Subcutaneous abdominal adipose tissue (tissue), 5 donors: ENCODE measurements around the gene ZNF740.
"Not testable (repeated sequence)": the region's sequence is repeated elsewhere in the genome, so short reads cannot be mapped to it uniquely, and the experiment has no call there.

Experiments
- H3K27ac ChIP-seq: one replicate; pipeline ENCODE4 v1.7.0; 2013; ENCODE audit warnings: low read depth, mild to moderate bottlenecking, inconsistent platforms, low read length, moderate library complexity
- H3K27me3 ChIP-seq, 5 donors: one replicate each; pipeline ENCODE4 v1.7.0; 2013; ENCODE audit warnings: low read length in 5 of 5, inconsistent platforms in 1 of 5; ENCODE audit not compliant: control insufficient read depth in 5 of 5, insufficient read depth in 4 of 5
- H3K36me3 ChIP-seq, 5 donors: one replicate each; pipeline ENCODE4 v1.7.0; 2013; ENCODE audit warnings: low read length in 5 of 5; ENCODE audit not compliant: control insufficient read depth in 5 of 5, insufficient read depth in 5 of 5
- H3K4me1 ChIP-seq, 5 donors: one replicate each; pipeline ENCODE4 v1.7.0; 2013; ENCODE audit warnings: low read length in 5 of 5, mild to moderate bottlenecking in 3 of 5, moderate library complexity in 1 of 5; ENCODE audit not compliant: control insufficient read depth in 5 of 5, insufficient read depth in 5 of 5
- H3K4me3 ChIP-seq, 5 donors: one replicate each; pipeline ENCODE4 v1.7.0; 2013; ENCODE audit warnings: low read length in 5 of 5, low read depth in 1 of 5
- H3K9ac ChIP-seq, 5 donors: one replicate each; pipeline ENCODE4 v1.7.0; 2013; ENCODE audit warnings: low read length in 5 of 5, mild to moderate bottlenecking in 4 of 5, moderate library complexity in 3 of 5
- H3K9me3 ChIP-seq, 5 donors: one replicate each; pipeline ENCODE4 v1.7.0; 2013; ENCODE audit warnings: low read length in 5 of 5; ENCODE audit not compliant: control insufficient read depth in 5 of 5
- donor health status: healthy.
- donor health status: healthy.
- donor health status: healthy.
- donor health status: healthy.
- donor health status: healthy.

ZNF740 gene

GRCh38 chr12:53171725-53172329, 8.7 kb upstream of the ZNF740 start:
- Histone ChIP-seq H3K27me3 (no peaks in the 10 kb centered on the region), H3K4me1 (peaks cover 3 to 28% (median 5%) of the 10 kb centered on the region in 5 donors), H3K36me3 (peaks cover 11 to 47% (median 42%) of the 10 kb centered on the region in 5 donors), H3K9ac (peak overlapping the region in 2 of 5 donors; percentile 13 to 42), H3K4me3 (no peak overlapping the region), H3K9me3 (no peaks in the 10 kb centered on the region), H3K27ac (peak overlapping the region; percentile 23)

- Histone ChIP-seq H3K27ac (no peak overlapping the region), H3K4me1 (peaks cover 3 to 28% (median 5%) of the 10 kb centered on the region in 5 donors), H3K27me3 (no peaks in the 10 kb centered on the region), H3K9me3 (no peaks in the 10 kb centered on the region), H3K9ac (peak overlapping the region in 1 of 5 donors; percentile 42), H3K36me3 (peaks cover 9 to 42% (median 37%) of the 10 kb centered on the region in 5 donors), H3K4me3 (no peak overlapping the region)
Measured at GRCh38 chr12:53172352-53172751, 8.2 kb upstream of the ZNF740 start.

GRCh38 chr12:53173085-53173715, 7.3 kb upstream of the ZNF740 start:
- H3K27ac ChIP-seq: no peak overlapping the region
- H3K4me1 ChIP-seq: peaks cover 3 to 28% (median 5%) of the 10 kb centered on the region in 5 donors
- H3K36me3 ChIP-seq: peaks cover 2 to 35% (median 29%) of the 10 kb centered on the region in 5 donors
- no peaks in the 10 kb centered on the region for H3K9me3 ChIP-seq
- no peak overlapping the region for H3K9ac ChIP-seq
- H3K27me3 ChIP-seq: no peaks in the 10 kb centered on the region
- no peak overlapping the region for H3K4me3 ChIP-seq

- Histone ChIP-seq H3K36me3 (peaks cover 0 to 29% (median 23%) of the 10 kb centered on the region in 5 donors), H3K27ac (peak overlapping the region; percentile 67), H3K27me3 (no peaks in the 10 kb centered on the region), H3K9me3 (no peaks in the 10 kb centered on the region), H3K4me3 (no peak overlapping the region), H3K4me1 (peaks cover 5 to 39% (median 11%) of the 10 kb centered on the region in 5 donors), H3K9ac (peak overlapping the region in 2 of 5 donors; percentile 20 to 47)
Measured at GRCh38 chr12:53174881-53175491, 5.5 kb upstream of the ZNF740 start.

GRCh38 chr12:53176750-53177149, 3.8 kb upstream of the ZNF740 start:
- H3K36me3 ChIP-seq: peaks cover 0 to 12% (median 8%) of the 10 kb centered on the region in 5 donors
- peak overlapping the region in 1 of 5 donors; percentile 24 for H3K9ac ChIP-seq
- H3K9me3 ChIP-seq: no peaks in the 10 kb centered on the region
- H3K27me3 ChIP-seq: no peaks in the 10 kb centered on the region
- H3K4me3 ChIP-seq: no peak overlapping the region
- peaks cover 9 to 43% (median 21%) of the 10 kb centered on the region in 5 donors for H3K4me1 ChIP-seq
- H3K27ac ChIP-seq: no peak overlapping the region

- H3K4me3 ChIP-seq, H3K27ac ChIP-seq, H3K9me3 ChIP-seq, H3K27me3 ChIP-seq: not testable (repeated sequence)
- peaks cover 12 to 44% (median 28%) of the 10 kb centered on the region in 5 donors for H3K4me1 ChIP-seq
- peaks cover 2 to 12% (median 7%) of the 10 kb centered on the region in 5 donors for H3K36me3 ChIP-seq
- H3K9ac ChIP-seq: peak overlapping the region in 1 of 5 donors; percentile 24
Measured at GRCh38 chr12:53177447-53177846, 3.1 kb upstream of the ZNF740 start.

- H3K4me3 ChIP-seq, H3K9me3 ChIP-seq, H3K27me3 ChIP-seq, H3K9ac ChIP-seq: not testable (repeated sequence)
- Histone ChIP-seq H3K27ac (peak overlapping the region; percentile 87), H3K36me3 (peaks cover 8 to 19% (median 12%) of the 10 kb centered on the region in 5 donors), H3K4me1 (peaks cover 18 to 58% (median 41%) of the 10 kb centered on the region in 5 donors)
Measured at GRCh38 chr12:53178803-53179202, 1.7 kb upstream of the ZNF740 start.

- H3K9me3 ChIP-seq: no peaks in the 10 kb centered on the region
- H3K4me1 ChIP-seq: peaks cover 18 to 65% (median 51%) of the 10 kb centered on the region in 5 donors
- H3K9ac ChIP-seq: peak overlapping the region; percentile 63 to 89 (median 84)
- peaks cover 8 to 25% (median 15%) of the 10 kb centered on the region in 5 donors for H3K36me3 ChIP-seq
- H3K27ac ChIP-seq: peak overlapping the region; percentile 87
- no peaks in the 10 kb centered on the region for H3K27me3 ChIP-seq
- peak overlapping the region; percentile 74 to 91 (median 85) for H3K4me3 ChIP-seq
Measured at GRCh38 chr12:53179687-53180219, 769 bp upstream of the ZNF740 start.

GRCh38 chr12:53180931-53181645, 566 bp downstream of the ZNF740 start:
- H3K9ac ChIP-seq: peak overlapping the region; percentile 79 to 91 (median 85)
- peaks cover 16 to 39% (median 29%) of the 10 kb centered on the region in 5 donors for H3K36me3 ChIP-seq
- H3K9me3 ChIP-seq: no peaks in the 10 kb centered on the region
- H3K4me3 ChIP-seq: peak overlapping the region; percentile 74 to 91 (median 81)
- peaks cover 16 to 60% (median 48%) of the 10 kb centered on the region in 5 donors for H3K4me1 ChIP-seq
- H3K27me3 ChIP-seq: no peaks in the 10 kb centered on the region
- H3K27ac ChIP-seq: peak overlapping the region; percentile 87
